HepG2 (cell line): ENCODE measurements around the gene C20orf204. TPM values are rescaled to one million over a fixed set of nuclear protein-coding genes. Genes with fewer than 3 reads are reported as not detected.

ENCODE experiments used
- ELF3 ChIP-seq: IDR thresholded peaks from 2 replicates; pipeline ENCODE4 v1.6.1; 2016; ENCODE audit warnings: missing genetic modification reagents, missing compliant biosample characterization
- FOXC1 ChIP-seq: sonication (generic); formaldehyde crosslinking; IDR thresholded peaks from 2 replicates; pipeline ENCODE4 v1.8.0; 2022; ENCODE audit warnings: mild to moderate bottlenecking, missing genetic modification reagents, borderline replicate concordance
- FOXK2 ChIP-seq: fragments of 450-650 bp; IDR thresholded peaks from 2 replicates; pipeline ENCODE4 v1.6.1; 2016
- HIVEP1 ChIP-seq: sonication (generic); formaldehyde crosslinking; IDR thresholded peaks from 2 replicates; pipeline ENCODE4 v1.4.0; 2020; ENCODE audit warnings: mild to moderate bottlenecking, missing genetic modification reagents
- KDM5B ChIP-seq: sonication (generic); formaldehyde crosslinking; IDR thresholded peaks from 2 replicates; pipeline ENCODE4 v1.4.0; 2020; ENCODE audit warnings: missing genetic modification reagents, mild to moderate bottlenecking, borderline replicate concordance
- RELA ChIP-seq: sonication (generic); formaldehyde crosslinking; IDR thresholded peaks from 2 replicates; pipeline ENCODE4 v1.4.0; 2020; ENCODE audit warnings: missing genetic modification reagents
- XRCC5 ChIP-seq: fragments of 200-400 bp; formaldehyde crosslinking; optimal IDR thresholded peaks from 2 replicates; pipeline ENCODE3; 2017; ENCODE audit warnings: mild to moderate bottlenecking, low read length
- ZBTB42 ChIP-seq: sonication (generic); formaldehyde crosslinking; IDR thresholded peaks from 2 replicates; pipeline ENCODE4 v1.5.0; 2020; ENCODE audit warnings: mild to moderate bottlenecking, missing genetic modification reagents
- ZC3H13 ChIP-seq: sonication (generic); formaldehyde crosslinking; IDR thresholded peaks from 2 replicates; pipeline ENCODE4 v1.8.1; 2023; ENCODE audit warnings: mild to moderate bottlenecking, missing genetic modification reagents, moderate library complexity
- ZFP37 ChIP-seq: sonication (generic); formaldehyde crosslinking; IDR thresholded peaks from 2 replicates; pipeline ENCODE4 v1.4.0; 2020; ENCODE audit warnings: missing genetic modification reagents, borderline replicate concordance
- ZKSCAN8 ChIP-seq: IDR thresholded peaks from 2 replicates; pipeline ENCODE4 v1.6.1; 2016; ENCODE audit warnings: borderline replicate concordance, missing genetic modification reagents, missing compliant biosample characterization
- ZMAT5 ChIP-seq: sonication (generic); formaldehyde crosslinking; IDR thresholded peaks from 2 replicates; pipeline ENCODE4 v1.5.0; 2020; ENCODE audit warnings: mild to moderate bottlenecking, low read depth, missing genetic modification reagents, borderline replicate concordance
- ZNF12 ChIP-seq: sonication (generic); formaldehyde crosslinking; IDR thresholded peaks from 2 replicates; pipeline ENCODE4 v1.5.0; 2020; ENCODE audit warnings: missing genetic modification reagents
- ZNF234 ChIP-seq: sonication (generic); formaldehyde crosslinking; conservative IDR thresholded peaks from 2 replicates; pipeline ENCODE4 v1.5.1; 2020; ENCODE audit warnings: mild to moderate bottlenecking, missing genetic modification reagents
- ZNF598 ChIP-seq: sonication (generic); formaldehyde crosslinking; IDR thresholded peaks from 2 replicates; pipeline ENCODE4 v1.5.1; 2020; ENCODE audit warnings: mild to moderate bottlenecking, missing genetic modification reagents, borderline replicate concordance
- ZNF605 ChIP-seq: sonication (generic); formaldehyde crosslinking; IDR thresholded peaks from 2 replicates; pipeline ENCODE4 v1.8.0; 2022; ENCODE audit warnings: mild to moderate bottlenecking, missing genetic modification reagents
- ZNF713 ChIP-seq: sonication (generic); formaldehyde crosslinking; IDR thresholded peaks from 2 replicates; pipeline ENCODE4 v1.4.0; 2020; ENCODE audit warnings: mild to moderate bottlenecking, missing genetic modification reagents
- ZNF746 ChIP-seq: sonication (generic); formaldehyde crosslinking; IDR thresholded peaks from 2 replicates; pipeline ENCODE4 v1.8.0; 2022; ENCODE audit warnings: mild to moderate bottlenecking, missing genetic modification reagents
- ZNF768 ChIP-seq: sonication (generic); formaldehyde crosslinking; IDR thresholded peaks from 2 replicates; pipeline ENCODE4 v1.4.0; 2020; ENCODE audit warnings: missing genetic modification reagents
- polyA plus RNA-seq, 8 experiments: library from polyadenylated mRNA; depleted of rRNA in 3 of 8; stranded (reverse) in 7 of 8; unstranded in 1 of 8; fragments of >200 nt; fragmentation: Illumina TruSeq in 4 of 8; extraction: Trizol in 4 of 8; gene quantifications; 2 replicates each; pipeline versions ENCODE4 v1.2.1 to v1.2.3, GENCODE V29; 2011 to 2016; ENCODE audit warnings: low read depth in 4 of 8, missing spikeins in 1 of 8, mixed read lengths in 1 of 8; ENCODE audit not compliant: insufficient read depth in 1 of 8
- total RNA-seq, 5 experiments: library from RNA; depleted of rRNA; stranded (reverse); fragments of >200 nt; fragmentation: Illumina TruSeq; extraction: Trizol; gene quantifications; 2 replicates each; pipeline ENCODE4 v1.2.3, GENCODE V29; 2016; ENCODE audit warnings: low read depth in 1 of 5
- TF ChIP-seq, protein P1 (sequence below): sonication (generic); formaldehyde crosslinking; IDR thresholded peaks from 2 replicates; pipeline ENCODE4 v1.4.0; 2020; ENCODE audit warnings: mild to moderate bottlenecking, missing genetic modification reagents
- TF ChIP-seq, protein P2 (sequence below): sonication (generic); formaldehyde crosslinking; IDR thresholded peaks from 2 replicates; pipeline ENCODE4 v1.8.0; 2022; ENCODE audit warnings: missing genetic modification reagents, low read depth, mild to moderate bottlenecking, borderline replicate concordance
- TF ChIP-seq, protein P3 (sequence below): conservative IDR thresholded peaks from 2 replicates; pipeline ENCODE4 v1.6.1; 2018; ENCODE audit warnings: missing genetic modification reagents
- TF ChIP-seq, protein P4 (sequence below): sonication (generic); formaldehyde crosslinking; IDR thresholded peaks from 2 replicates; pipeline ENCODE4 v1.9.0; 2021; ENCODE audit warnings: missing genetic modification reagents, borderline replicate concordance

The C20orf204 gene
- total and polyA plus RNA-seq, 2 of the 13 experiments (the other 11 are each of a cell fraction or from before 2014, with no cell fraction given) = 22.1 to 80.0 TPM

DNA sequence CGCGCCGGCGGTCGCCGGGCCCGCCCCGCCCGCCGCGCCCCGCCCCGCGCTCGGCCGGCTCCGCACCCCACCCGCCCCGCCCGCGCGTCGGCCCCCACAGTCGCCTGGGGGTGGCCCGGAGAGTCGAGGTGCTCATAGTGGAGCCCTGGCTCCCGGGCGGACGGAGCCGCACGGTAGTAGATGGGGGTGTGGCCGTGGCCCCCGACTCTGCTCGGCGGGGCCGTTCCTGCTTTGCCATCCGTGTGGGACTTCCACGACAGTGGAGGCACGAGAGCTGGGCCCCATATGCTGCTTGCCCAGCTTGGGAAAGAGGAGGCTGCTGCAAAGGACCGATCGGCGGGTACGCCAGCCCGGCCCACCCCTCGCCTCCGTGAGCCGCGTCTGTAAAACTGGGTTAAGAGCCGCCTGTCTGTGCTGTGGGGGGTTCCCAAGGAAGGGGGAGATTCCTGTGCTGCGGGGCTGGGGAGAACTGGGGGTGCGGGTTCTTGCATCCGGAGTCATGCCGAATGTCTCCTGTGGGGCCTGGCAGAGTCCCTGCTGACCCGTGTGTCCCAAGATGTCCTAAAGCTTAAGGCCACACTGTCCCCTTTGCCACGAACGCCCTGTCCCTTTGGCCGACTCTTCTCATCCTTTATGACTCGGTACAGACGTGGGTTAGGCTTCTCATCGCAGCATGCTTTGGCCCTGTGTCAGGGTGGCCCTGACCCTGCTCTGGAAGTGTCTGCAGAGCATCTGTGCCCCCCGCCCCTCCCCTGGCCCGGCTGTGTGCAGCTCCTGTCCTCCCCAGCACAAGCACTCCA, 44.2 kb downstream of the C20orf204 start, which contains the start of gene OPRL1 (continued):
- TF ChIP-seq ZNF605 (CRISPR knock-in tag) = peak; percentile 44; the same call in 1 of the 2 replicates
- TF ChIP-seq HIVEP1 (CRISPR knock-in tag) = peak; percentile 84
- peak; percentile 95; the same call in 1 of the 2 replicates for TF ChIP-seq ZNF598 (CRISPR knock-in tag)
- peak; percentile 26; the same call in 1 of the 2 replicates for TF ChIP-seq ZNF768 (CRISPR knock-in tag)
- TF ChIP-seq, protein P1, sequence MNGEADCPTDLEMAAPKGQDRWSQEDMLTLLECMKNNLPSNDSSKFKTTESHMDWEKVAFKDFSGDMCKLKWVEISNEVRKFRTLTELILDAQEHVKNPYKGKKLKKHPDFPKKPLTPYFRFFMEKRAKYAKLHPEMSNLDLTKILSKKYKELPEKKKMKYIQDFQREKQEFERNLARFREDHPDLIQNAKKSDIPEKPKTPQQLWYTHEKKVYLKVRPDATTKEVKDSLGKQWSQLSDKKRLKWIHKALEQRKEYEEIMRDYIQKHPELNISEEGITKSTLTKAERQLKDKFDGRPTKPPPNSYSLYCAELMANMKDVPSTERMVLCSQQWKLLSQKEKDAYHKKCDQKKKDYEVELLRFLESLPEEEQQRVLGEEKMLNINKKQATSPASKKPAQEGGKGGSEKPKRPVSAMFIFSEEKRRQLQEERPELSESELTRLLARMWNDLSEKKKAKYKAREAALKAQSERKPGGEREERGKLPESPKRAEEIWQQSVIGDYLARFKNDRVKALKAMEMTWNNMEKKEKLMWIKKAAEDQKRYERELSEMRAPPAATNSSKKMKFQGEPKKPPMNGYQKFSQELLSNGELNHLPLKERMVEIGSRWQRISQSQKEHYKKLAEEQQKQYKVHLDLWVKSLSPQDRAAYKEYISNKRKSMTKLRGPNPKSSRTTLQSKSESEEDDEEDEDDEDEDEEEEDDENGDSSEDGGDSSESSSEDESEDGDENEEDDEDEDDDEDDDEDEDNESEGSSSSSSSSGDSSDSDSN (CRISPR knock-in tag) = peak; percentile 68
- TF ChIP-seq FOXK2 = no peak
- no peak for TF ChIP-seq ELF3
- TF ChIP-seq ZNF746 (CRISPR knock-in tag) = no peak
- TF ChIP-seq ZBTB42 (CRISPR knock-in tag) = peak; percentile 62; the same call in 1 of the 2 replicates
- no peak for TF ChIP-seq ZMAT5 (CRISPR knock-in tag)
- TF ChIP-seq KDM5B (CRISPR knock-in tag) = peak; percentile 61
- TF ChIP-seq ZNF12 (CRISPR knock-in tag) = no peak
- peak; percentile 69; the same call in 1 of the 2 replicates for TF ChIP-seq ZNF713 (CRISPR knock-in tag)
- TF ChIP-seq, protein P2, sequence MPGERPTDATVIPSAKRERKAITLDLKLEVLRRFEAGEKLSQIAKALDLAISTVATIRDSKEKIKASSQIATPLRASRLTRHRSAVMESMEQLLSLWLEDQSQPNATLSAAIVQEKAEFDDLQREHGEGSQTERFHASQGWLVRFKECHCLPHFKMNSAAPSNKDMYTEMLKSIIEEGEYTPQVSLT (CRISPR knock-in tag) = no peak
- 0 out of 2 replicates have a peak, but pooled peaks have one; percentile 49 for TF ChIP-seq ZNF234 (CRISPR knock-in tag)
- TF ChIP-seq ZFP37 (CRISPR knock-in tag) = no peak
- 0 out of 2 replicates have a peak, but pooled peaks have one; percentile 23 for TF ChIP-seq FOXC1 (CRISPR knock-in tag)
- no peak for TF ChIP-seq ZC3H13 (CRISPR knock-in tag)
- no peak for TF ChIP-seq XRCC5
- TF ChIP-seq, protein P3, sequence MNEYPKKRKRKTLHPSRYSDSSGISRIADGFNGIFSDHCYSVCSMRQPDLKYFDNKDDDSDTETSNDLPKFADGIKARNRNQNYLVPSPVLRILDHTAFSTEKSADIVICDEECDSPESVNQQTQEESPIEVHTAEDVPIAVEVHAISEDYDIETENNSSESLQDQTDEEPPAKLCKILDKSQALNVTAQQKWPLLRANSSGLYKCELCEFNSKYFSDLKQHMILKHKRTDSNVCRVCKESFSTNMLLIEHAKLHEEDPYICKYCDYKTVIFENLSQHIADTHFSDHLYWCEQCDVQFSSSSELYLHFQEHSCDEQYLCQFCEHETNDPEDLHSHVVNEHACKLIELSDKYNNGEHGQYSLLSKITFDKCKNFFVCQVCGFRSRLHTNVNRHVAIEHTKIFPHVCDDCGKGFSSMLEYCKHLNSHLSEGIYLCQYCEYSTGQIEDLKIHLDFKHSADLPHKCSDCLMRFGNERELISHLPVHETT (CRISPR knock-in tag) = no peak
- no peak for TF ChIP-seq ZKSCAN8
- TF ChIP-seq, protein P4, sequence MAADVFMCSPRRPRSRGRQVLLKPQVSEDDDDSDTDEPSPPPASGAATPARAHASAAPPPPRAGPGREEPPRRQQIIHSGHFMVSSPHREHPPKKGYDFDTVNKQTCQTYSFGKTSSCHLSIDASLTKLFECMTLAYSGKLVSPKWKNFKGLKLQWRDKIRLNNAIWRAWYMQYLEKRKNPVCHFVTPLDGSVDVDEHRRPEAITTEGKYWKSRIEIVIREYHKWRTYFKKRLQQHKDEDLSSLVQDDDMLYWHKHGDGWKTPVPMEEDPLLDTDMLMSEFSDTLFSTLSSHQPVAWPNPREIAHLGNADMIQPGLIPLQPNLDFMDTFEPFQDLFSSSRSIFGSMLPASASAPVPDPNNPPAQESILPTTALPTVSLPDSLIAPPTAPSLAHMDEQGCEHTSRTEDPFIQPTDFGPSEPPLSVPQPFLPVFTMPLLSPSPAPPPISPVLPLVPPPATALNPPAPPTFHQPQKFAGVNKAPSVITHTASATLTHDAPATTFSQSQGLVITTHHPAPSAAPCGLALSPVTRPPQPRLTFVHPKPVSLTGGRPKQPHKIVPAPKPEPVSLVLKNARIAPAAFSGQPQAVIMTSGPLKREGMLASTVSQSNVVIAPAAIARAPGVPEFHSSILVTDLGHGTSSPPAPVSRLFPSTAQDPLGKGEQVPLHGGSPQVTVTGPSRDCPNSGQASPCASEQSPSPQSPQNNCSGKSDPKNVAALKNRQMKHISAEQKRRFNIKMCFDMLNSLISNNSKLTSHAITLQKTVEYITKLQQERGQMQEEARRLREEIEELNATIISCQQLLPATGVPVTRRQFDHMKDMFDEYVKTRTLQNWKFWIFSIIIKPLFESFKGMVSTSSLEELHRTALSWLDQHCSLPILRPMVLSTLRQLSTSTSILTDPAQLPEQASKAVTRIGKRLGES (CRISPR knock-in tag) = no peak
- no peak for TF ChIP-seq RELA (CRISPR knock-in tag)
